HepG2 (cell line): ENCODE data around the gene DNM1. TPM values are rescaled to one million over a fixed set of nuclear protein-coding genes. Genes with fewer than 3 reads are reported as not detected.

Experiments
- FOXA1 ChIP-seq, 2 experiments: fragments of 450-650 bp in 1 of 2; sonication (generic) in 1 of 2; formaldehyde crosslinking in 1 of 2; IDR thresholded peaks; 2 replicates each; pipeline versions ENCODE4 v1.4.0 to v1.6.1; 2016 to 2020; ENCODE audit warnings: missing genetic modification reagents in 1 of 2
- MLLT10 ChIP-seq: sonication (generic); formaldehyde crosslinking; IDR thresholded peaks from 2 replicates; pipeline ENCODE4 v1.4.0; 2020; ENCODE audit warnings: missing genetic modification reagents
- PCBP1 ChIP-seq: fragments of 200-400 bp; formaldehyde crosslinking; IDR thresholded peaks from 2 replicates; pipeline ENCODE4 v1.6.1; 2017; ENCODE audit warnings: mild to moderate bottlenecking, low read depth, low read length, borderline replicate concordance
- SP5 ChIP-seq: IDR thresholded peaks from 2 replicates; pipeline ENCODE4 v1.6.1; 2016; ENCODE audit warnings: low read depth, borderline replicate concordance
- ZMYM2 ChIP-seq: sonication (generic); formaldehyde crosslinking; IDR thresholded peaks from 2 replicates; pipeline ENCODE4 v1.8.0; 2022; ENCODE audit warnings: mild to moderate bottlenecking, missing genetic modification reagents
- ZNF207 ChIP-seq: fragments of 450-650 bp; IDR thresholded peaks from 2 replicates; pipeline ENCODE4 v1.6.1; 2016; ENCODE audit warnings: antibody characterized with exemption, borderline replicate concordance
- ZNF747 ChIP-seq: sonication (generic); formaldehyde crosslinking; IDR thresholded peaks from 2 replicates; pipeline ENCODE4 v1.8.1; 2023; ENCODE audit warnings: missing genetic modification reagents, mild to moderate bottlenecking, borderline replicate concordance
- ZNF781 ChIP-seq: sonication (generic); formaldehyde crosslinking; IDR thresholded peaks from 2 replicates; pipeline ENCODE4 v1.5.1; 2020; ENCODE audit warnings: borderline replicate concordance, mild to moderate bottlenecking, missing genetic modification reagents; ENCODE audit errors: not compliant biosample characterization
- polyA plus RNA-seq, 8 experiments: library from polyadenylated mRNA; depleted of rRNA in 3 of 8; stranded (reverse) in 7 of 8; unstranded in 1 of 8; fragments of >200 nt; fragmentation: Illumina TruSeq in 4 of 8; extraction: Trizol in 4 of 8; gene quantifications; 2 replicates each; pipeline versions ENCODE4 v1.2.1 to v1.2.3, GENCODE V29; 2011 to 2016; ENCODE audit warnings: low read depth in 4 of 8, missing spikeins in 1 of 8, mixed read lengths in 1 of 8; ENCODE audit not compliant: insufficient read depth in 1 of 8
- total RNA-seq, 5 experiments: library from RNA; depleted of rRNA; stranded (reverse); fragments of >200 nt; fragmentation: Illumina TruSeq; extraction: Trizol; gene quantifications; 2 replicates each; pipeline ENCODE4 v1.2.3, GENCODE V29; 2016; ENCODE audit warnings: low read depth in 1 of 5
- TF ChIP-seq, protein P1 (sequence below): sonication (generic); formaldehyde crosslinking; IDR thresholded peaks from one replicate; pipeline ENCODE4 v1.5.1; 2020; ENCODE audit warnings: mild to moderate bottlenecking, missing genetic modification reagents; ENCODE audit errors: not compliant biosample characterization
- TF ChIP-seq, protein P2 (sequence below), 2 experiments: sonication (generic) in 1 of 2; formaldehyde crosslinking in 1 of 2; IDR thresholded peaks; 2 replicates each; pipeline versions ENCODE4 v1.4.0 to v1.6.1; 2018 to 2020; ENCODE audit warnings: missing genetic modification reagents in 2 of 2, borderline replicate concordance in 1 of 2, low read depth in 1 of 2, mild to moderate bottlenecking in 1 of 2, missing biosample characterization in 1 of 2
- TF ChIP-seq, protein P3 (sequence below): sonication (generic); formaldehyde crosslinking; IDR thresholded peaks from 2 replicates; pipeline ENCODE4 v1.4.0; 2020; ENCODE audit warnings: missing genetic modification reagents, mild to moderate bottlenecking, borderline replicate concordance
- TF ChIP-seq, protein P4 (sequence below): sonication (generic); formaldehyde crosslinking; IDR thresholded peaks from 2 replicates; pipeline ENCODE4 v1.4.0; 2020; ENCODE audit warnings: low read depth, mild to moderate bottlenecking, missing genetic modification reagents
- TF ChIP-seq, protein P5 (sequence below): sonication (generic); formaldehyde crosslinking; IDR thresholded peaks from 2 replicates; pipeline ENCODE4 v1.4.0; 2020; ENCODE audit warnings: mild to moderate bottlenecking, missing genetic modification reagents

The DNM1 gene
- total and polyA plus RNA-seq, 2 of the 13 experiments (the other 11 are each of a cell fraction or from before 2014, with no cell fraction given): 0.13 to 0.58 TPM

DNA sequence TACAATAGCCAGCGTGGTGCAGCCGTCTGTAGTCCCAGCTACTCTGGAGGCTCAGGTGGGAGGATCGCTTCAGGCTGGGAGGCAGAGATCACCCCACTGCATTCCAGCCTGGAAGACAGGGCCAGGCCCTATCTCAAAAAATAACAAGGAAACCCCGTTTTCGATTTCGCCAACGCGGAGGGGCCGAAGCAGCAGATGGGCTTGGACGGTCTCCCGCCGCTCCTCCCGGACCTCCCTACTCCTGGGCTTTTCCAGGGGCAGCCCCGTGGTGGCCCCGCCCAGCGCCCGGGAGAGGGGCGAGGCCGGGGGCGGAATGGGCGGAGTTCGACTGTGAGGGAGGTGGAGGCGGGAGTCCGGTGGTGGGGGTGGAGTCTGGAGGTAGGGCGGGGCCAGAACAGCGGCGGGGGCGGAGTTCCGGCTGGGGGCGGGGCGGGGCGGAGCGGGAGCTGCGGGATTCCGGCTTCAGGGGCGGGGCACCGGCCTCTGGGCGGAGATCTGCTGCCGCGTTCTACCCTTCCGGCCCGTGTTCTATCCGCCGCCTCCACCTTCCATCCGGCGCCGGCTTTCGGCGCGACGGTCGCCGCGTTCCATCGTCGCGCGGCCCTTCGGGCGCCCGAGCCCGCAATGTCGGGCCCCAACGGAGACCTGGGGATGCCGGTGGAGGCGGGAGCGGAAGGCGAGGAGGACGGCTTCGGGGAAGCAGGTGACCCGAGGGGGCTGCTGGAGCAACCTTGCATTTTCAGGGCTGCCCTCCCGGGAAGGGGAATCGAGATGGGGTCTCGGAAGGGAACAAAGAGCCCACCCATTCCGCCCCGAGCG lies 43.2 kb upstream of the DNM1 start, which contains the start of gene BBLN (continued):
- TF ChIP-seq, protein P1, sequence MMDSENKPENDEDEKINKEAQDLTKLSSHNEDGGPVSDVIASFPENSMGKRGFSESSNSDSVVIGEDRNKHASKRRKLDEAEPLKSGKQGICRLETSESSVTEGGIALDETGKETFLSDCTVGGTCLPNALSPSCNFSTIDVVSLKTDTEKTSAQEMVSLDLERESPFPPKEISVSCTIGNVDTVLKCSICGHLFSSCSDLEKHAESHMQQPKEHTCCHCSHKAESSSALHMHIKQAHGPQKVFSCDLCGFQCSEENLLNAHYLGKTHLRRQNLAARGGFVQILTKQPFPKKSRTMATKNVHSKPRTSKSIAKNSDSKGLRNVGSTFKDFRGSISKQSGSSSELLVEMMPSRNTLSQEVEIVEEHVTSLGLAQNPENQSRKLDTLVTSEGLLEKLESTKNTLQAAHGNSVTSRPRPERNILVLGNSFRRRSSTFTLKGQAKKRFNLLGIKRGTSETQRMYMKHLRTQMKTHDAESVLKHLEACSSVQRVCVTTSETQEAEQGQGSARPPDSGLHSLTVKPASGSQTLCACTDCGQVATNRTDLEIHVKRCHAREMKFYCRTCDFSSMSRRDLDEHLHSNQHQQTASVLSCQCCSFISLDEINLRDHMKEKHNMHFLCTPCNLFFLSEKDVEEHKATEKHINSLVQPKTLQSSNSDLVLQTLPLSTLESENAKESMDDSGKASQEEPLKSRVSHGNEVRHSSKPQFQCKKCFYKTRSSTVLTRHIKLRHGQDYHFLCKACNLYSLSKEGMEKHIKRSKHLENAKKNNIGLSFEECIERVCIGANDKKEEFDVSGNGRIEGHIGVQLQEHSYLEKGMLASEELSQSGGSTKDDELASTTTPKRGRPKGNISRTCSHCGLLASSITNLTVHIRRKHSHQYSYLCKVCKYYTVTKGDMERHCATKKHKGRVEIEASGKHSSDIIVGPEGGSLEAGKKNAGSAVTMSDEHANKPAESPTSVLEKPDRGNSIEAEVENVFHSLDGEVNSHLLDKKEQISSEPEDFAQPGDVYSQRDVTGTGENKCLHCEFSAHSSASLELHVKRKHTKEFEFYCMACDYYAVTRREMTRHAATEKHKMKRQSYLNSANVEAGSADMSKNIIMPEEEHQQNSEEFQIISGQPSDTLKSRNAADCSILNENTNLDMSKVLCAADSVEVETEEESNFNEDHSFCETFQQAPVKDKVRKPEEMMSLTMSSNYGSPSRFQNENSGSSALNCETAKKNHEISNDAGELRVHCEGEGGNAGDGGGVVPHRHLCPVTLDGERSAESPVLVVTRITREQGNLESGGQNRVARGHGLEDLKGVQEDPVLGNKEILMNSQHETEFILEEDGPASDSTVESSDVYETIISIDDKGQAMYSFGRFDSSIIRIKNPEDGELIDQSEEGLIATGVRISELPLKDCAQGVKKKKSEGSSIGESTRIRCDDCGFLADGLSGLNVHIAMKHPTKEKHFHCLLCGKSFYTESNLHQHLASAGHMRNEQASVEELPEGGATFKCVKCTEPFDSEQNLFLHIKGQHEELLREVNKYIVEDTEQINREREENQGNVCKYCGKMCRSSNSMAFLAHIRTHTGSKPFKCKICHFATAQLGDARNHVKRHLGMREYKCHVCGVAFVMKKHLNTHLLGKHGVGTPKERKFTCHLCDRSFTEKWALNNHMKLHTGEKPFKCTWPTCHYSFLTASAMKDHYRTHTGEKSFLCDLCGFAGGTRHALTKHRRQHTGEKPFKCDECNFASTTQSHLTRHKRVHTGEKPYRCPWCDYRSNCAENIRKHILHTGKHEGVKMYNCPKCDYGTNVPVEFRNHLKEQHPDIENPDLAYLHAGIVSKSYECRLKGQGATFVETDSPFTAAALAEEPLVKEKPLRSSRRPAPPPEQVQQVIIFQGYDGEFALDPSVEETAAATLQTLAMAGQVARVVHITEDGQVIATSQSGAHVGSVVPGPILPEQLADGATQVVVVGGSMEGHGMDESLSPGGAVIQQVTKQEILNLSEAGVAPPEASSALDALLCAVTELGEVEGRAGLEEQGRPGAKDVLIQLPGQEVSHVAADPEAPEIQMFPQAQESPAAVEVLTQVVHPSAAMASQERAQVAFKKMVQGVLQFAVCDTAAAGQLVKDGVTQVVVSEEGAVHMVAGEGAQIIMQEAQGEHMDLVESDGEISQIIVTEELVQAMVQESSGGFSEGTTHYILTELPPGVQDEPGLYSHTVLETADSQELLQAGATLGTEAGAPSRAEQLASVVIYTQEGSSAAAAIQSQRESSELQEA (CRISPR knock-in tag): peak; percentile 3
- TF ChIP-seq FOXA1 (IDR thresholded peaks at IDR 0.05): no peak
- TF ChIP-seq FOXA1 (CRISPR knock-in tag; IDR thresholded peaks at IDR 0.05): no peak
- TF ChIP-seq SP5: peak; percentile 84
- TF ChIP-seq MLLT10 (CRISPR knock-in tag): no peak
- peak; percentile 47; the same call in 1 of the 2 replicates for TF ChIP-seq ZNF747 (CRISPR knock-in tag)
- TF ChIP-seq PCBP1: no peak
- TF ChIP-seq ZNF781: peak; percentile 8
- TF ChIP-seq, protein P2, sequence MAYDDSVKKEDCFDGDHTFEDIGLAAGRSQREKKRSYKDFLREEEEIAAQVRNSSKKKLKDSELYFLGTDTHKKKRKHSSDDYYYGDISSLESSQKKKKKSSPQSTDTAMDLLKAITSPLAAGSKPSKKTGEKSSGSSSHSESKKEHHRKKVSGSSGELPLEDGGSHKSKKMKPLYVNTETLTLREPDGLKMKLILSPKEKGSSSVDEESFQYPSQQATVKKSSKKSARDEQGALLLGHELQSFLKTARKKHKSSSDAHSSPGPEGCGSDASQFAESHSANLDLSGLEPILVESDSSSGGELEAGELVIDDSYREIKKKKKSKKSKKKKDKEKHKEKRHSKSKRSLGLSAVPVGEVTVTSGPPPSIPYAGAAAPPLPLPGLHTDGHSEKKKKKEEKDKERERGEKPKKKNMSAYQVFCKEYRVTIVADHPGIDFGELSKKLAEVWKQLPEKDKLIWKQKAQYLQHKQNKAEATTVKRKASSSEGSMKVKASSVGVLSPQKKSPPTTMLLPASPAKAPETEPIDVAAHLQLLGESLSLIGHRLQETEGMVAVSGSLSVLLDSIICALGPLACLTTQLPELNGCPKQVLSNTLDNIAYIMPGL (CRISPR knock-in tag; IDR thresholded peaks at IDR 0.05; ENCODE audit: borderline replicate concordance in 1 of 2, low read depth in 1 of 2): no peak; a peak in 1 of 4 replicates
- TF ChIP-seq, protein P3, sequence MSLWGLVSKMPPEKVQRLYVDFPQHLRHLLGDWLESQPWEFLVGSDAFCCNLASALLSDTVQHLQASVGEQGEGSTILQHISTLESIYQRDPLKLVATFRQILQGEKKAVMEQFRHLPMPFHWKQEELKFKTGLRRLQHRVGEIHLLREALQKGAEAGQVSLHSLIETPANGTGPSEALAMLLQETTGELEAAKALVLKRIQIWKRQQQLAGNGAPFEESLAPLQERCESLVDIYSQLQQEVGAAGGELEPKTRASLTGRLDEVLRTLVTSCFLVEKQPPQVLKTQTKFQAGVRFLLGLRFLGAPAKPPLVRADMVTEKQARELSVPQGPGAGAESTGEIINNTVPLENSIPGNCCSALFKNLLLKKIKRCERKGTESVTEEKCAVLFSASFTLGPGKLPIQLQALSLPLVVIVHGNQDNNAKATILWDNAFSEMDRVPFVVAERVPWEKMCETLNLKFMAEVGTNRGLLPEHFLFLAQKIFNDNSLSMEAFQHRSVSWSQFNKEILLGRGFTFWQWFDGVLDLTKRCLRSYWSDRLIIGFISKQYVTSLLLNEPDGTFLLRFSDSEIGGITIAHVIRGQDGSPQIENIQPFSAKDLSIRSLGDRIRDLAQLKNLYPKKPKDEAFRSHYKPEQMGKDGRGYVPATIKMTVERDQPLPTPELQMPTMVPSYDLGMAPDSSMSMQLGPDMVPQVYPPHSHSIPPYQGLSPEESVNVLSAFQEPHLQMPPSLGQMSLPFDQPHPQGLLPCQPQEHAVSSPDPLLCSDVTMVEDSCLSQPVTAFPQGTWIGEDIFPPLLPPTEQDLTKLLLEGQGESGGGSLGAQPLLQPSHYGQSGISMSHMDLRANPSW (CRISPR knock-in tag): no peak
- TF ChIP-seq, protein P4, sequence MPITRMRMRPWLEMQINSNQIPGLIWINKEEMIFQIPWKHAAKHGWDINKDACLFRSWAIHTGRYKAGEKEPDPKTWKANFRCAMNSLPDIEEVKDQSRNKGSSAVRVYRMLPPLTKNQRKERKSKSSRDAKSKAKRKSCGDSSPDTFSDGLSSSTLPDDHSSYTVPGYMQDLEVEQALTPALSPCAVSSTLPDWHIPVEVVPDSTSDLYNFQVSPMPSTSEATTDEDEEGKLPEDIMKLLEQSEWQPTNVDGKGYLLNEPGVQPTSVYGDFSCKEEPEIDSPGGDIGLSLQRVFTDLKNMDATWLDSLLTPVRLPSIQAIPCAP (CRISPR knock-in tag): no peak
- TF ChIP-seq, protein P5, sequence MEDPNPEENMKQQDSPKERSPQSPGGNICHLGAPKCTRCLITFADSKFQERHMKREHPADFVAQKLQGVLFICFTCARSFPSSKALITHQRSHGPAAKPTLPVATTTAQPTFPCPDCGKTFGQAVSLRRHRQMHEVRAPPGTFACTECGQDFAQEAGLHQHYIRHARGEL: no peak
- no peak for TF ChIP-seq ZNF207
- peak; percentile 75 for TF ChIP-seq ZMYM2
